ENCODE data around the gene COX6A1. TPM values are rescaled to one million over a fixed set of nuclear protein-coding genes. Genes with fewer than 3 reads are reported as not detected.

Gene COX6A1
- total RNA-seq: 100 to 1,000 TPM; 291 to 437 TPM

- Mint-ChIP-seq H3K36me3 (ENCODE audit: low read depth) (peaks cover 49% of the 10 kb centered on the region), H3K9me3 (no peaks in the 10 kb centered on the region), H3K27me3 (no peaks in the 10 kb centered on the region), H3K4me3 (peak within 1 kb of the TSS; percentile 99), H3K27ac (peak within 1 kb of the TSS; percentile 92), H3K4me1 (no peaks in the 10 kb centered on the region)
- peak; percentile 99 for ATAC-seq (replicated peaks)
Observed at GRCh38 chr12:120437735-120438494, at the start of gene COX6A1. COX6A1 (plus strand) TSS chr12:120438113; CDS start chr12:120438127, 14 bp downstream.

- Mint-ChIP-seq H3K9me3 (no peaks in the 10 kb centered on the region), H3K4me3 (no peak overlapping the region), H3K36me3 (ENCODE audit: low read depth) (no peaks in the 10 kb centered on the region), H3K27me3 (peaks cover 30% of the 10 kb centered on the region), H3K27ac (no peak overlapping the region), H3K4me1 (no peaks in the 10 kb centered on the region)
- no peak for ATAC-seq (replicated peaks)
Observed at GRCh38 chr12:120388691-120389481, 49.0 kb upstream of the COX6A1 start.

GRCh38 chr12:120390540-120391120 lies 47.3 kb upstream of the COX6A1 start:
- H3K27me3 Mint-ChIP-seq: peaks cover 30% of the 10 kb centered on the region
- no peak overlapping the region for H3K27ac Mint-ChIP-seq
- no peaks in the 10 kb centered on the region for H3K9me3 Mint-ChIP-seq

GRCh38 chr12:120394483-120395367 lies 43.2 kb upstream of the COX6A1 start:
- no peak overlapping the region for H3K27ac Mint-ChIP-seq
- no peak for ATAC-seq (replicated peaks)
- no peaks in the 10 kb centered on the region for H3K36me3 Mint-ChIP-seq (ENCODE audit: low read depth)
- H3K9me3 Mint-ChIP-seq: no peaks in the 10 kb centered on the region
- H3K4me3 Mint-ChIP-seq: no peak overlapping the region
- H3K27me3 Mint-ChIP-seq: peaks cover 19% of the 10 kb centered on the region
- H3K4me1 Mint-ChIP-seq: no peaks in the 10 kb centered on the region

More at GRCh38 chr12:120390540-120391120, 47.3 kb upstream of the COX6A1 start:
- Mint-ChIP-seq H3K36me3 (ENCODE audit: low read depth) (no peaks in the 10 kb centered on the region), H3K4me1 (no peaks in the 10 kb centered on the region), H3K4me3 (no peak overlapping the region)
- ATAC-seq (replicated peaks): no peak

GRCh38 chr12:120397824-120398540 lies 39.9 kb upstream of the COX6A1 start:
- no peak overlapping the region for H3K4me3 Mint-ChIP-seq
- no peaks in the 10 kb centered on the region for H3K9me3 Mint-ChIP-seq
- H3K27ac Mint-ChIP-seq: no peak overlapping the region
- H3K4me1 Mint-ChIP-seq: no peaks in the 10 kb centered on the region
- peaks cover 26% of the 10 kb centered on the region for H3K27me3 Mint-ChIP-seq
- no peak for ATAC-seq (replicated peaks)
- no peaks in the 10 kb centered on the region for H3K36me3 Mint-ChIP-seq (ENCODE audit: low read depth)

GRCh38 chr12:120399531-120399930 lies 38.4 kb upstream of the COX6A1 start:
- peak; percentile 95 for ATAC-seq (replicated peaks)
- H3K4me1 Mint-ChIP-seq: no peaks in the 10 kb centered on the region
- no peaks in the 10 kb centered on the region for H3K9me3 Mint-ChIP-seq
- H3K36me3 Mint-ChIP-seq (ENCODE audit: low read depth): no peaks in the 10 kb centered on the region
- no peak overlapping the region for H3K27ac Mint-ChIP-seq
- peaks cover 26% of the 10 kb centered on the region for H3K27me3 Mint-ChIP-seq
- no peak overlapping the region for H3K4me3 Mint-ChIP-seq

GRCh38 chr12:120402217-120402616 lies 35.7 kb upstream of the COX6A1 start:
- Mint-ChIP-seq H3K4me1 (no peaks in the 10 kb centered on the region), H3K36me3 (ENCODE audit: low read depth) (no peaks in the 10 kb centered on the region), H3K27ac (no peak overlapping the region), H3K27me3 (peaks cover 18% of the 10 kb centered on the region), H3K9me3 (no peaks in the 10 kb centered on the region), H3K4me3 (no peak overlapping the region)
- no peak for ATAC-seq (replicated peaks)

GRCh38 chr12:120403869-120404268 lies 34.0 kb upstream of the COX6A1 start:
- no peaks in the 10 kb centered on the region for H3K9me3 Mint-ChIP-seq
- no peak overlapping the region for H3K4me3 Mint-ChIP-seq
- H3K27ac Mint-ChIP-seq: no peak overlapping the region
- H3K4me1 Mint-ChIP-seq: no peaks in the 10 kb centered on the region
- ATAC-seq (replicated peaks): no peak
- H3K27me3 Mint-ChIP-seq: peaks cover 13% of the 10 kb centered on the region
- H3K36me3 Mint-ChIP-seq (ENCODE audit: low read depth): no peaks in the 10 kb centered on the region

GRCh38 chr12:120404271-120404670 lies 33.6 kb upstream of the COX6A1 start:
- no peak for ATAC-seq (replicated peaks)
- Mint-ChIP-seq H3K36me3 (ENCODE audit: low read depth) (no peaks in the 10 kb centered on the region), H3K4me3 (no peak overlapping the region), H3K27ac (no peak overlapping the region), H3K4me1 (no peaks in the 10 kb centered on the region), H3K27me3 (peaks cover 13% of the 10 kb centered on the region), H3K9me3 (no peaks in the 10 kb centered on the region)

GRCh38 chr12:120406069-120406468 lies 31.8 kb upstream of the COX6A1 start:
- no peak for ATAC-seq (replicated peaks)
- no peaks in the 10 kb centered on the region for H3K36me3 Mint-ChIP-seq (ENCODE audit: low read depth)
- no peaks in the 10 kb centered on the region for H3K9me3 Mint-ChIP-seq
- H3K27me3 Mint-ChIP-seq: peaks cover 3% of the 10 kb centered on the region
- no peak overlapping the region for H3K27ac Mint-ChIP-seq
- H3K4me1 Mint-ChIP-seq: no peaks in the 10 kb centered on the region
- no peak overlapping the region for H3K4me3 Mint-ChIP-seq

GRCh38 chr12:120406553-120406952 lies 31.4 kb upstream of the COX6A1 start:
- no peak overlapping the region for H3K27ac Mint-ChIP-seq
- H3K36me3 Mint-ChIP-seq (ENCODE audit: low read depth): no peaks in the 10 kb centered on the region
- peaks cover 3% of the 10 kb centered on the region for H3K27me3 Mint-ChIP-seq
- no peaks in the 10 kb centered on the region for H3K4me1 Mint-ChIP-seq
- no peak for ATAC-seq (replicated peaks)
- no peak overlapping the region for H3K4me3 Mint-ChIP-seq
- no peaks in the 10 kb centered on the region for H3K9me3 Mint-ChIP-seq

- H3K4me3 Mint-ChIP-seq: no peak overlapping the region
- H3K36me3 Mint-ChIP-seq (ENCODE audit: low read depth): no peaks in the 10 kb centered on the region
- H3K9me3 Mint-ChIP-seq: no peaks in the 10 kb centered on the region
- ATAC-seq (replicated peaks): no peak
- peaks cover 6% of the 10 kb centered on the region for H3K27me3 Mint-ChIP-seq
- H3K4me1 Mint-ChIP-seq: no peaks in the 10 kb centered on the region
- H3K27ac Mint-ChIP-seq: no peak overlapping the region
Observed at GRCh38 chr12:120408771-120409170, 29.1 kb upstream of the COX6A1 start.

GRCh38 chr12:120412421-120412820 lies 25.5 kb upstream of the COX6A1 start:
- ATAC-seq (replicated peaks): no peak
- no peaks in the 10 kb centered on the region for H3K4me1 Mint-ChIP-seq
- no peak overlapping the region for H3K27ac Mint-ChIP-seq
- H3K4me3 Mint-ChIP-seq: no peak overlapping the region
- H3K36me3 Mint-ChIP-seq (ENCODE audit: low read depth): no peaks in the 10 kb centered on the region
- peaks cover 11% of the 10 kb centered on the region for H3K27me3 Mint-ChIP-seq
- H3K9me3 Mint-ChIP-seq: no peaks in the 10 kb centered on the region

Measured in activated T-helper 17 cell treated with anti-CD3 and anti-CD28 coated beads, Interleukin-2, amount 50 U/mL, for 72 hours (primary cell).